Caco-2 (cell line): ENCODE data around the gene CNIH1. TPM values are rescaled to one million over a fixed set of nuclear protein-coding genes. Genes with fewer than 3 reads are reported as not detected.
A peak's percentile ranks its signal among the peaks of the same experiment; 100 is the strongest.

ENCODE experiments used
- BruUV-seq: library from RNA; stranded (reverse); fragments of 400-500 nt; replicated peaks from 2 replicates; lab custom pipeline; 2021; lab: Mats Ljungman, UMichigan
- CTCF ChIA-PET: fragments of 300-600 bp; sonication (Branson Sonifier 250); formaldehyde crosslinking; loops from one replicate; lab custom pipeline; 2022; ENCODE audit warnings: antibody characterized with exemption; lab: Charles Lee
- POLR2A ChIA-PET: fragments of 300-600 bp; sonication (Branson Sonifier 250); formaldehyde crosslinking; loops from one replicate; lab custom pipeline; 2022; ENCODE audit warnings: antibody characterized with exemption; lab: Charles Lee
- DNase-seq, 2 experiments: peaks; one replicate each; pipeline versions ENCODE4 v3.0.0 to v3.0.0-alpha.2; 2020 to 2022
- H3K27me3 ChIP-seq: replicated peaks from 2 replicates; pipeline ENCODE4 v1.6.0; 2011; ENCODE audit warnings: low read length; ENCODE audit not compliant: control insufficient read depth, insufficient read depth
- H3K36me3 ChIP-seq: 2 replicates; pipeline ENCODE4 v1.5.1; 2011; ENCODE audit warnings: low read length; ENCODE audit not compliant: control insufficient read depth, insufficient read depth
- H3K4me1 ChIP-seq: fragments of 250-450 bp; sonication (Bioruptor Pico); 2 replicates; pipeline ENCODE4 v1.5.1; 2020; ENCODE audit warnings: mild to moderate bottlenecking
- H3K4me3 ChIP-seq: 2 replicates; pipeline ENCODE4 v1.5.1; 2011; ENCODE audit warnings: low read depth, mild to moderate bottlenecking, control low read depth, low read length
- H3K9me3 ChIP-seq: fragments of 250-450 bp; sonication (Bioruptor Pico); 2 replicates; pipeline ENCODE4 v1.5.1; 2020; ENCODE audit warnings: mild to moderate bottlenecking, moderate library complexity
- H3K27ac Mint-ChIP-seq: one replicate; pipeline ENCODE4 v1.8.0; 2022; ENCODE audit warnings: mixed read lengths; ENCODE audit not compliant: unreplicated experiment
- H3K27me3 Mint-ChIP-seq: one replicate; pipeline ENCODE4 v1.8.0; 2022; ENCODE audit warnings: mixed read lengths; ENCODE audit not compliant: insufficient read depth, unreplicated experiment
- H3K36me3 Mint-ChIP-seq: one replicate; pipeline ENCODE4 v1.8.0; 2022; ENCODE audit warnings: mild to moderate bottlenecking, mixed read lengths; ENCODE audit not compliant: insufficient read depth, unreplicated experiment
- H3K4me1 Mint-ChIP-seq: one replicate; pipeline ENCODE4 v1.8.0; 2022; ENCODE audit warnings: low read depth, mixed read lengths; ENCODE audit not compliant: unreplicated experiment
- H3K4me3 Mint-ChIP-seq: one replicate; pipeline ENCODE4 v1.8.0; 2022; ENCODE audit warnings: mild to moderate bottlenecking, moderate library complexity, mixed read lengths; ENCODE audit not compliant: unreplicated experiment
- H3K9me3 Mint-ChIP-seq: one replicate; pipeline ENCODE4 v1.8.0; 2022; ENCODE audit warnings: mixed read lengths; ENCODE audit not compliant: unreplicated experiment
- intact Hi-C: fragments of 100-400 bp; cut with micrococcal nuclease; formaldehyde crosslinking; loops from one replicate; pipeline ENCODE4 v1.10.0; 2022; ENCODE audit not compliant: unreplicated experiment
- total RNA-seq: library from RNA; stranded (reverse); gene quantifications from 2 replicates; pipeline ENCODE4 v1.2.3, GENCODE V29; 2022
- TF ChIP-seq, protein P1 (sequence below), 2 experiments: fragments of 200-600 bp in 1 of 2; IDR thresholded peaks; 1 replicate in 1 of 2; 2 replicates in 1 of 2; pipeline versions ENCODE4 v1.5.1 to v1.8.0; 2011 to 2022; ENCODE audit warnings: antibody characterized with exemption in 1 of 2, control low read depth in 1 of 2, inconsistent platforms in 1 of 2, low read depth in 1 of 2, low read length in 1 of 2, mild to moderate bottlenecking in 1 of 2, moderate library complexity in 1 of 2; ENCODE audit not compliant: insufficient read depth in 1 of 2, severe bottlenecking in 1 of 2, unreplicated experiment in 1 of 2

CNIH1 gene
- total RNA-seq, 1 experiment from 2014 or later: 164 TPM

- Histone ChIP-seq H3K4me3 (no peak overlapping the region), H3K36me3 (no peaks in the 10 kb centered on the region), H3K4me1 (peaks cover 17% of the 10 kb centered on the region), H3K9me3 (no peaks in the 10 kb centered on the region), H3K27me3 (no peaks in the 10 kb centered on the region)
- Mint-ChIP-seq H3K27ac (no peak overlapping the region), H3K9me3 (no peaks in the 10 kb centered on the region), H3K4me1 (no peaks in the 10 kb centered on the region), H3K36me3 (no peaks in the 10 kb centered on the region), H3K4me3 (no peak overlapping the region), H3K27me3 (no peaks in the 10 kb centered on the region)
- intact Hi-C loops: no loop called here
- TF ChIP-seq, protein P1, sequence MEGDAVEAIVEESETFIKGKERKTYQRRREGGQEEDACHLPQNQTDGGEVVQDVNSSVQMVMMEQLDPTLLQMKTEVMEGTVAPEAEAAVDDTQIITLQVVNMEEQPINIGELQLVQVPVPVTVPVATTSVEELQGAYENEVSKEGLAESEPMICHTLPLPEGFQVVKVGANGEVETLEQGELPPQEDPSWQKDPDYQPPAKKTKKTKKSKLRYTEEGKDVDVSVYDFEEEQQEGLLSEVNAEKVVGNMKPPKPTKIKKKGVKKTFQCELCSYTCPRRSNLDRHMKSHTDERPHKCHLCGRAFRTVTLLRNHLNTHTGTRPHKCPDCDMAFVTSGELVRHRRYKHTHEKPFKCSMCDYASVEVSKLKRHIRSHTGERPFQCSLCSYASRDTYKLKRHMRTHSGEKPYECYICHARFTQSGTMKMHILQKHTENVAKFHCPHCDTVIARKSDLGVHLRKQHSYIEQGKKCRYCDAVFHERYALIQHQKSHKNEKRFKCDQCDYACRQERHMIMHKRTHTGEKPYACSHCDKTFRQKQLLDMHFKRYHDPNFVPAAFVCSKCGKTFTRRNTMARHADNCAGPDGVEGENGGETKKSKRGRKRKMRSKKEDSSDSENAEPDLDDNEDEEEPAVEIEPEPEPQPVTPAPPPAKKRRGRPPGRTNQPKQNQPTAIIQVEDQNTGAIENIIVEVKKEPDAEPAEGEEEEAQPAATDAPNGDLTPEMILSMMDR (IDR thresholded peaks at IDR 0.05; ENCODE audit: insufficient read depth in 1 of 2, low read depth in 1 of 2, low read length in 1 of 2, severe bottlenecking in 1 of 2, unreplicated experiment in 1 of 2): no peak
- ChIA-PET CTCF (no interaction called here), POLR2A (no interaction called here)
- BruUV-seq: no TSS peak
- no peak for DNase-seq
Observed at GRCh38 chr14:54450535-54450934, 9.4 kb upstream of the CNIH1 start.

DNA sequence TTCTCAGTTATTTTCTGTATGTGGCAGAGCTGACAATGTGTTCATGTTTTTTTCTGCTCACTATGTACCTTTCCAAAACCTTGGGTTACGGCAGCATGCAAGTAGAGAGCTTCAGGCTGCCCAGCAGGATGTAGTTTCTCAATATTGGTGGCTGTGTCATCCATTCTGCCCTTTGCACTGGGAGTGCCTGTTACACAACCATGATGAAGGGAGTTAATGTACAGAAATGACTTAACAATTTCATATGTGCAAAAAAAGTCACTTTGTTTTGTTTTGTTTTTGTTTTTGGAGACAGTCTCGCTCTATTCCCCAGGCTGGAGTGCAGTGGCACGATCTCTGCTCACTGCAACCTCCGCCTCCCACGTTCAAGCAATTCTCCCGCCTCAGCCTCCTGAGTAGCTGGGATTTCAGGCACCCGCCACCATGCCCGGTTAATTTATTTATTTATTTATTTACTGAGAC is 6.1 kb upstream of the CNIH1 start:
- H3K4me3 Mint-ChIP-seq: no peak overlapping the region
- intact Hi-C loops: no loop called here
- no peaks in the 10 kb centered on the region for H3K36me3 Mint-ChIP-seq
- Histone ChIP-seq H3K36me3 (no peaks in the 10 kb centered on the region), H3K9me3 (no peaks in the 10 kb centered on the region), H3K4me1 (peaks cover 17% of the 10 kb centered on the region), H3K27me3 (no peaks in the 10 kb centered on the region), H3K4me3 (no peak overlapping the region)
- TF ChIP-seq, protein P1 (IDR thresholded peaks at IDR 0.05; ENCODE audit: insufficient read depth in 1 of 2, low read depth in 1 of 2, low read length in 1 of 2, severe bottlenecking in 1 of 2, unreplicated experiment in 1 of 2): no peak
- no peaks in the 10 kb centered on the region for H3K27me3 Mint-ChIP-seq
- peak; percentile 54 to 64 for DNase-seq
- H3K9me3 Mint-ChIP-seq: no peaks in the 10 kb centered on the region
- POLR2A ChIA-PET: interaction anchor here (0.6 kb wide), 1 partner anchor 66 kb away, joined by 9 read pairs; no protein-coding TSS in a partner anchor
- no peak overlapping the region for H3K27ac Mint-ChIP-seq
- CTCF ChIA-PET: interaction anchor here (0.6 to 1.0 kb wide), 3 partner anchors 27 to 81 kb away, joined by 3 to 6 read pairs (median 3); no protein-coding TSS in a partner anchor
- BruUV-seq: no TSS peak
- no peaks in the 10 kb centered on the region for H3K4me1 Mint-ChIP-seq

DNA sequence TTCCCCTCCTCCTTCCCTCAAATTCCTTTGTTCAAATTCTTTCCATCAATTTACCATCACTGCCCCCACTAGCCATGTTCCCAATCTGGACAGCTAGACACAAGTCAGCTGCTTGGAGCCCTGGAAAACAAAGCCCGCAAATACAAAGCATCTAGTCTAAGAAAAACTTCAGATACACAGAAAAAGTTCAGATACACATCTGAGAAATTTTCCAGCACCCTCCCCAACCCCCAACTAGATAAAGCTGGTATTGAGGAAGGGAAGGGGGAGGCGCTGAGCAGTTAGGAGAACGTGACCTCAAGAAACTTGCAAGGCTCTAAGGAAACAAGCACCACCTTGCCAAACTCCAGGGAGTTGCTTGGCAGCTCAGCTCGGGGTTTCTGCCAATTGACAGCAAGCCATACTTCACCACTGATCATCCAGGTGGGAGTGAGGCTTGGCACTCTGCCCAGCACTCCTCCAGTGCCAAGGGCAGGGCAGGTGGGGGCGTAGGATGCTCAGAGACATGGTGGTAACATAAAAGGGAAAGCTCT is 5.1 kb upstream of the CNIH1 start:
- no TSS peak for BruUV-seq
- Mint-ChIP-seq H3K9me3 (no peaks in the 10 kb centered on the region), H3K4me1 (peaks cover 7% of the 10 kb centered on the region), H3K27me3 (no peaks in the 10 kb centered on the region), H3K27ac (no peak overlapping the region), H3K4me3 (no peak overlapping the region), H3K36me3 (no peaks in the 10 kb centered on the region)
- Histone ChIP-seq H3K27me3 (no peaks in the 10 kb centered on the region), H3K9me3 (no peaks in the 10 kb centered on the region), H3K4me3 (no peak overlapping the region), H3K36me3 (no peaks in the 10 kb centered on the region), H3K4me1 (peaks cover 17% of the 10 kb centered on the region)
- no peak for DNase-seq
- ChIA-PET CTCF (no interaction called here), POLR2A (no interaction called here)
- TF ChIP-seq, protein P1 (IDR thresholded peaks at IDR 0.05; ENCODE audit: insufficient read depth in 1 of 2, low read depth in 1 of 2, low read length in 1 of 2, severe bottlenecking in 1 of 2, unreplicated experiment in 1 of 2): no peak
- intact Hi-C loops: no loop called here
